Tibial nerve (tissue), 4 donors: Measurements from ENCODE around the gene OVOL1. TPM values are rescaled to one million over a fixed set of nuclear protein-coding genes. Genes with fewer than 3 reads are reported as not detected.

ENCODE experiments used
- DNase-seq, 2 donors: peaks; one replicate each; pipeline ENCODE4 v3.0.0-alpha.2; 2019; ENCODE audit warnings: low spot score in 2 of 2
- H3K27ac ChIP-seq, 4 donors: fragments of 200-600 bp; sonication (generic) in 3 of 4; one replicate each; pipeline ENCODE4 v1.5.1; 2017 to 2019; ENCODE audit warnings: mild to moderate bottlenecking in 1 of 4
- H3K27me3 ChIP-seq, 2 donors: fragments of 200-600 bp; sonication (generic) in 1 of 2; one replicate each; pipeline versions ENCODE4 v1.5.1 to v1.6.0; 2017 to 2019
- H3K36me3 ChIP-seq, 3 donors: fragments of 200-600 bp; sonication (generic); one replicate each; pipeline ENCODE4 v1.5.1; 2018 to 2019
- H3K4me1 ChIP-seq, 4 donors: fragments of 200-600 bp; sonication (generic) in 3 of 4; one replicate each; pipeline ENCODE4 v1.5.1; 2017 to 2019
- H3K4me3 ChIP-seq, 4 donors: fragments of 200-600 bp; sonication (generic) in 3 of 4; one replicate each; pipeline ENCODE4 v1.5.1; 2017 to 2019; ENCODE audit warnings: mild to moderate bottlenecking in 1 of 4, moderate library complexity in 1 of 4
- H3K9me3 ChIP-seq, 4 donors: fragments of 200-600 bp; sonication (generic) in 3 of 4; one replicate each; pipeline ENCODE4 v1.5.1; 2017 to 2019
- EP300 ChIP-seq, 2 donors: sonication (generic); formaldehyde crosslinking; IDR thresholded peaks; one replicate each; pipeline ENCODE4 v1.6.1; 2017; ENCODE audit warnings: antibody characterized with exemption in 2 of 2, mild to moderate bottlenecking in 1 of 2
- POLR2A ChIP-seq, 2 donors: fragments of 450-650 bp; IDR thresholded peaks; one replicate each; pipeline ENCODE4 v1.6.1; 2017; ENCODE audit warnings: antibody characterized with exemption in 2 of 2, mild to moderate bottlenecking in 2 of 2, moderate library complexity in 2 of 2
- WGBS, 2 donors: methylation state at CpG; one replicate each; pipeline ENCODE4 v1.1.5; 2018; 5-methylcytosine and 5-hydroxymethylcytosine counted together
- total RNA-seq, 4 donors: library from RNA; depleted of rRNA; stranded (reverse); fragments of >200 nt; gene quantifications; one replicate each; pipeline ENCODE4 v1.1.0, GENCODE V29; 2016
- TF ChIP-seq, protein P1 (sequence below), 5 experiments: fragments of 200-600 bp in 3 of 5; fragments of 450-650 bp in 2 of 5; sonication (generic) in 3 of 5; IDR thresholded peaks; one replicate each; pipeline ENCODE4 v1.5.1; 2016 to 2019; ENCODE audit warnings: antibody characterized with exemption in 5 of 5, mild to moderate bottlenecking in 3 of 5, moderate library complexity in 2 of 5

Gene OVOL1
- total RNA-seq, 4 donors from 2014 or later = not detected

DNA sequence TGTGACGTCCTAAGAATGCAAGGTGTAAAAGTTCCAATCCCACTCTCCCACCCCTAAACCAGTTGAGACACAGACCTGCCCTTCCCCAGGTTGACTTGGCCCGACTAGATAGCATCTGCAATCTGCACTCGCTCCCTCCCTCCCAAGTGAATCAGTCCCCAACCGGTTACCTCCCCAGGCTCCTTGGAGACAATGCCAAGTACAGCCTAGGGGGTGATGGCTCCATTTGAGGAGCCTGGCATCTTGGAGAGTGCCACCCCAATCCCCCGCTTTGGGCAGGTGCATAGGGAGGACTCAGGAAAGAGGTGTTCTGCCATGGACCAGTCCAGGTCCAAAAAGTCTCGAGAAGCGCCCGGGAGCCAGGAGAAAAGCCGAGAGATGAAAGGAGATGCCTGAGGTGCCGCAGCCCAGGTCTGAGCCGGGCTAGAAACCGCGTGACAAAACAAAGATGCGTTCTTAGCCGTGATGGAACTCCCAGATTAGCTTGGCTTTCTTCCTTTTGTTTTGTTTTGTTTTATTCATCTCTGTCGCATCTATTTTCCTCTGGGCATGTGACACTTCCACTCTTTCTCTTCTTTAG lies 28.2 kb downstream of the OVOL1 start:
- H3K4me1 ChIP-seq = peaks cover 0 to 23% (median 9%) of the 10 kb centered on the region in 4 donors
- H3K36me3 ChIP-seq = no peaks in the 10 kb centered on the region
- DNase-seq = no peak
- H3K9me3 ChIP-seq = no peaks in the 10 kb centered on the region
- no peaks in the 10 kb centered on the region for H3K27me3 ChIP-seq
- TF ChIP-seq EP300 (IDR thresholded peaks at IDR 0.05) = no peak
- no peak for TF ChIP-seq POLR2A (IDR thresholded peaks at IDR 0.05)
- TF ChIP-seq, protein P1, sequence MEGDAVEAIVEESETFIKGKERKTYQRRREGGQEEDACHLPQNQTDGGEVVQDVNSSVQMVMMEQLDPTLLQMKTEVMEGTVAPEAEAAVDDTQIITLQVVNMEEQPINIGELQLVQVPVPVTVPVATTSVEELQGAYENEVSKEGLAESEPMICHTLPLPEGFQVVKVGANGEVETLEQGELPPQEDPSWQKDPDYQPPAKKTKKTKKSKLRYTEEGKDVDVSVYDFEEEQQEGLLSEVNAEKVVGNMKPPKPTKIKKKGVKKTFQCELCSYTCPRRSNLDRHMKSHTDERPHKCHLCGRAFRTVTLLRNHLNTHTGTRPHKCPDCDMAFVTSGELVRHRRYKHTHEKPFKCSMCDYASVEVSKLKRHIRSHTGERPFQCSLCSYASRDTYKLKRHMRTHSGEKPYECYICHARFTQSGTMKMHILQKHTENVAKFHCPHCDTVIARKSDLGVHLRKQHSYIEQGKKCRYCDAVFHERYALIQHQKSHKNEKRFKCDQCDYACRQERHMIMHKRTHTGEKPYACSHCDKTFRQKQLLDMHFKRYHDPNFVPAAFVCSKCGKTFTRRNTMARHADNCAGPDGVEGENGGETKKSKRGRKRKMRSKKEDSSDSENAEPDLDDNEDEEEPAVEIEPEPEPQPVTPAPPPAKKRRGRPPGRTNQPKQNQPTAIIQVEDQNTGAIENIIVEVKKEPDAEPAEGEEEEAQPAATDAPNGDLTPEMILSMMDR (IDR thresholded peaks at IDR 0.05) = no peak
- H3K27ac ChIP-seq = no peak overlapping the region
- 85 to 90% methylated on average over 16 of the region's 16 CpGs for WGBS, 2 donors
- H3K4me3 ChIP-seq = no peak overlapping the region

GRCh38 chr11:65816696-65817095 lies 29.8 kb downstream of the OVOL1 start:
- 90 to 94% methylated on average over 3 of the region's 3 CpGs for WGBS, 2 donors
- no peak for DNase-seq
- TF ChIP-seq EP300 (IDR thresholded peaks at IDR 0.05) (no peak), POLR2A (IDR thresholded peaks at IDR 0.05) (no peak)
- TF ChIP-seq, protein P1 (IDR thresholded peaks at IDR 0.05) = no peak
- Histone ChIP-seq H3K27ac (peak overlapping the region in 1 of 4 donors; percentile 89), H3K9me3 (no peaks in the 10 kb centered on the region), H3K27me3 (no peaks in the 10 kb centered on the region), H3K4me3 (no peak overlapping the region), H3K36me3 (no peaks in the 10 kb centered on the region), H3K4me1 (peaks cover 0 to 23% (median 9%) of the 10 kb centered on the region in 4 donors)

- Histone ChIP-seq H3K27me3 (no peaks in the 10 kb centered on the region), H3K4me1 (peaks cover 0 to 23% (median 9%) of the 10 kb centered on the region in 4 donors), H3K4me3 (peak overlapping the region; percentile 53 to 80 (median 60)), H3K27ac (peak overlapping the region; percentile 47 to 89 (median 80)), H3K9me3 (no peaks in the 10 kb centered on the region), H3K36me3 (no peaks in the 10 kb centered on the region)
- 57 to 62% methylated on average over 5 of the region's 5 CpGs for WGBS, 2 donors
- no peak for DNase-seq
- no peak for TF ChIP-seq POLR2A (IDR thresholded peaks at IDR 0.05)
- TF ChIP-seq, protein P1 (IDR thresholded peaks at IDR 0.05) = no peak
- TF ChIP-seq EP300 (IDR thresholded peaks at IDR 0.05) = no peak
Observed at GRCh38 chr11:65817312-65817834, 30.5 kb downstream of the OVOL1 start.

DNA sequence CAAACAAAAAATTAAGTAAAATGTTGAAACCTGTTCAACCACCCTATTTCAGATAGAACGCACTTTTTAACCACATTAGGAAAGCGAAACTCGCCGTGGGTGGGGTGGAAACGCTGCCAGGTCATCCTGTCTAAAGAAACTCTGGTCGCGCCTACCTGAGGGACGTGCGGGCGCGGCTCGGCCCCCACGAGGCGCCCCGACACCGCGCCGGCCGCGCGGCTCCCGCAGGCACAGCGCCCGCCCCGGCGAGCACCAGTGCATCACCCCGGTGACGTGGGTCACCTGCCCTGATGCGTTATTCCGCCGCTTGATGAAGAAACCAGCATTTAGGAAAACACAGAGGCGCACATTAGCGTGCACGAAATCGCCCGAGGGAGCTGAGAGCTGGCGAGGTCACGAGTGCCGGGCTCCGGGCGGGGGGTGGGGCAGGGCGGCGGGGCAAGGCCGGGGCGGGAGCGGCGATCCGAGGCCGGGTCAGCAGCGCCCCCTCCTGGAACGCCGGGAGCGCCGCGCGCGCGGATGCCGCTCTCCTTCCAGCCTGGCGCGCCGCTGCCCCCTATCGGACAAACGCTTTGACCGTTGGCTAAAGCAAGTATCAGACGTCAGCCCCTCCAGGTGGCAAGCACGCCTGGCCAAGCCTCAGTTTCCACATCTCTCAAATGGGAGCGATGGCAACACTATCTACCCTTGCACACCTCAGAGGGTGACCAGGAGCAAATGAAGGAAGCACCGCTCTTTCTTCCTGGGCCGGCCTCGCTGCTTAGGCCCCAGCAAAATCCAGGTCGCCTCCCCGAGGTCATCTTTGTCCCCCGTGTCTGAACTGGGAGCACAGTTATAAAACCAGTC lies 31.2 kb downstream of the OVOL1 start:
- TF ChIP-seq, protein P1 (IDR thresholded peaks at IDR 0.05) = peak; percentile 99 to 100 (median 100)
- TF ChIP-seq EP300 (IDR thresholded peaks at IDR 0.05) = peak in 1 of 2 donors; percentile 52
- TF ChIP-seq POLR2A (IDR thresholded peaks at IDR 0.05) = peak; percentile 28 to 36
- peaks cover 0 to 23% (median 9%) of the 10 kb centered on the region in 4 donors for H3K4me1 ChIP-seq
- peak overlapping the region; percentile 47 to 89 (median 80) for H3K27ac ChIP-seq
- peak; percentile 91 to 96 for DNase-seq
- H3K27me3 ChIP-seq = no peaks in the 10 kb centered on the region
- peak overlapping the region; percentile 53 to 80 (median 60) for H3K4me3 ChIP-seq
- WGBS, 2 donors = 6 to 17% methylated on average over 25 to 69 of the region's 74 CpGs
- H3K36me3 ChIP-seq = no peaks in the 10 kb centered on the region
- H3K9me3 ChIP-seq = no peaks in the 10 kb centered on the region

DNA sequence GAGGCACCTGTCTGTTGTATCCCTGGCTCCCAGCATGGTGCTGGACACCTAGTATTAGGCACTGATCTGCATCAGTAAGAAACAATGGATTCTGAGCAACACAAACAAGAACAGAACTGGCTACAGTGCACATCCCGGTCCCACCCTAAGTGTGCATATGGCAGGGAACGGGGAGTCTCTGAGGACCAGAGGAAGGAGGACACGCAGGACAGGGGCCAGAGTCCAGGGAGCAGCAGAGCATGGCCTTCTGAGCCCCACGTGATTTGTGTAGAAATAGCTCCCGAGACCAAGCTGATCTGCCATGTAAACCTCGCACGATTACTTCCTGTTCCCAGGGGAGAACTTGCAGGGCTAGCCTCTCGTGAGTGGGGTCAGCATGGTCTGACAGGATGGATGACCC lies 34.2 kb downstream of the OVOL1 start:
- no peaks in the 10 kb centered on the region for H3K9me3 ChIP-seq
- TF ChIP-seq POLR2A (IDR thresholded peaks at IDR 0.05) (no peak), EP300 (IDR thresholded peaks at IDR 0.05) (no peak)
- TF ChIP-seq, protein P1 (IDR thresholded peaks at IDR 0.05) = no peak

More for the DNA sequence above, 34.2 kb downstream of the OVOL1 start:
- no peak overlapping the region for H3K4me3 ChIP-seq
- H3K27ac ChIP-seq = no peak overlapping the region
- H3K27me3 ChIP-seq = no peaks in the 10 kb centered on the region
- DNase-seq = no peak
- no peaks in the 10 kb centered on the region for H3K36me3 ChIP-seq
- H3K4me1 ChIP-seq = peaks cover 0 to 18% (median 9%) of the 10 kb centered on the region in 4 donors
- 51 to 64% methylated on average over 8 of the region's 8 CpGs for WGBS, 2 donors
